WERI-Rb-1 (cell line): ENCODE results near the gene C16orf95.

ENCODE experiments used
- DNase-seq: peaks from one replicate; pipeline ENCODE4 v3.0.0-alpha.2; 2020
- H3K27ac ChIP-seq: fragments of 250-450 bp; sonication (Bioruptor Pico); 2 replicates; pipeline ENCODE4 v1.5.1; 2020; ENCODE audit warnings: mild to moderate bottlenecking, moderate library complexity
- H3K27me3 ChIP-seq: fragments of 250-450 bp; sonication (Bioruptor Pico); 2 replicates; pipeline ENCODE4 v1.5.1; 2021; ENCODE audit warnings: mild to moderate bottlenecking, low read depth, moderate library complexity; ENCODE audit not compliant: insufficient read depth, severe bottlenecking
- H3K36me3 ChIP-seq: fragments of 250-450 bp; sonication (Bioruptor Pico); 2 replicates; pipeline ENCODE4 v1.5.1; 2020; ENCODE audit warnings: mild to moderate bottlenecking, moderate library complexity
- H3K4me3 ChIP-seq: 2 replicates; pipeline ENCODE4 v1.5.1; 2011; ENCODE audit warnings: low read depth, mild to moderate bottlenecking, control low read depth, low read length
- H3K9me3 ChIP-seq: fragments of 250-450 bp; sonication (Bioruptor Pico); 2 replicates; pipeline ENCODE4 v1.5.1; 2021; ENCODE audit warnings: mild to moderate bottlenecking, moderate library complexity; ENCODE audit not compliant: severe bottlenecking
- TF ChIP-seq, protein P1 (sequence below): IDR thresholded peaks from 2 replicates; pipeline ENCODE4 v1.5.1; 2011; ENCODE audit warnings: low read depth, mild to moderate bottlenecking, control low read depth, inconsistent platforms, low read length

Gene C16orf95

DNA sequence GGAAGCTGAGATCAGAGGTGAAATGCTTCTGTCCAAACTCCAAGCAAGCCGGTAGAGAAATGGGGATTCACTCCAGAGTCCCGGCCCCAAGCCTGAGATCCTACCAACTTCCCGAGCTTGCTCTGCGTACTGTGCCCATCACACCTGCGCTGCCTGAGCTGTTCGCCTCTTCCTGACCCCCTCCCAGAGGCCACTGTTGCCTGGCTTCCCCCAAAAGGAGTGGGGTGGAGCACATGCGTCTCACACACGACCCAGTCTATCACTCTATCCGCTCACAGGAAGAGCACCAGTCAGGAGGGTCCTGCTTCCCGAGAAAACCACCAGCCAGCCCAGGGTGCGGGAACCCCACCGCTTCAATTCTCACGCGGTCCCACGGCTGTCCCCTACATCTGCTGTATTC is 13.5 kb upstream of the C16orf95 start:
- Histone ChIP-seq H3K4me3 (no peak overlapping the region), H3K27ac (no peak overlapping the region), H3K9me3 (no peaks in the 10 kb centered on the region), H3K27me3 (no peaks in the 10 kb centered on the region), H3K36me3 (peaks cover 21% of the 10 kb centered on the region)
- TF ChIP-seq, protein P1, sequence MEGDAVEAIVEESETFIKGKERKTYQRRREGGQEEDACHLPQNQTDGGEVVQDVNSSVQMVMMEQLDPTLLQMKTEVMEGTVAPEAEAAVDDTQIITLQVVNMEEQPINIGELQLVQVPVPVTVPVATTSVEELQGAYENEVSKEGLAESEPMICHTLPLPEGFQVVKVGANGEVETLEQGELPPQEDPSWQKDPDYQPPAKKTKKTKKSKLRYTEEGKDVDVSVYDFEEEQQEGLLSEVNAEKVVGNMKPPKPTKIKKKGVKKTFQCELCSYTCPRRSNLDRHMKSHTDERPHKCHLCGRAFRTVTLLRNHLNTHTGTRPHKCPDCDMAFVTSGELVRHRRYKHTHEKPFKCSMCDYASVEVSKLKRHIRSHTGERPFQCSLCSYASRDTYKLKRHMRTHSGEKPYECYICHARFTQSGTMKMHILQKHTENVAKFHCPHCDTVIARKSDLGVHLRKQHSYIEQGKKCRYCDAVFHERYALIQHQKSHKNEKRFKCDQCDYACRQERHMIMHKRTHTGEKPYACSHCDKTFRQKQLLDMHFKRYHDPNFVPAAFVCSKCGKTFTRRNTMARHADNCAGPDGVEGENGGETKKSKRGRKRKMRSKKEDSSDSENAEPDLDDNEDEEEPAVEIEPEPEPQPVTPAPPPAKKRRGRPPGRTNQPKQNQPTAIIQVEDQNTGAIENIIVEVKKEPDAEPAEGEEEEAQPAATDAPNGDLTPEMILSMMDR: no peak
- no peak for DNase-seq

- H3K27me3 ChIP-seq: no peaks in the 10 kb centered on the region
- no peak for DNase-seq
- TF ChIP-seq, protein P1: no peak
- H3K4me3 ChIP-seq: no peak overlapping the region
- no peaks in the 10 kb centered on the region for H3K9me3 ChIP-seq
- peaks cover 21% of the 10 kb centered on the region for H3K36me3 ChIP-seq
- no peak overlapping the region for H3K27ac ChIP-seq
Observed at GRCh38 chr16:87330257-87330624, 13.0 kb upstream of the C16orf95 start.

DNA sequence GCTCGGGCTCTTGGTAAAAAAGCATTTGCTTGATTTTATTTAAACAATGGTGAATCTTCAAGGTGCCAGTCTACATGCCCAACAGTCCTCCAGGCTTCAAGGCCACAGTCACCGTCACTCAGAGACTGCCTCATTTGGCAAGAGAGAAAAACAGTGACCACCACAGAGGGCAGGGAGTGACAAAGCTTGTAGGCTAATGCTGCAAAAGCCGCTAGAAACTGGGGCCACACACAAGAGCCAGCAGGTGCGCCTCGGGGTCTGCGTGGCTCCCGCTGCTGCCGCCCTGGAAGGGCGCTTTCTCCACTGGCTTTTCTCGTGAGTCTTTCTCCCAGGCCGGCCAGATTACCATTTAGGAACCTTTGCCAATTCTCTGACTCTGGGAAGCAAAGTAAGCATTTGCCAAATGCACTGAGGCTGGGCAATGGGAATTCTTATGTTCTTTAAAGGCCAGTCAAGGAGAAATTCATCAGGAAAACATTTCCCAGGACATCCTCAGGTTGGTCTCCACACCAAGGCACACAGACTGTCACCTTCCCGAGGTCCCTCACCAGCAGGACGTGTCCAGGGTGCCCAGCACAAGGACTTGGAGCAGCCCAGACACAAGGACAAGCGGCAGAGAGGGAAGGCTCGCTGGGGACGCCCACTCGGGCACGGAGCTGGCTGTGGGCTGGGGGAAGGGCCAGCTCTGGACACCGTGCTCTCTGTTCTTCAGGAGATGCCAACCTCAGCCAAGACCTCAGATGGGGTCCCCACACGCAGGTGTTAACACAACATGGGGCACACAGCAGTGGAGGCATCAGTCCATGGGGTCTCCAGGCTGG is 12.5 kb upstream of the C16orf95 start:
- Histone ChIP-seq H3K9me3 (no peaks in the 10 kb centered on the region), H3K27me3 (no peaks in the 10 kb centered on the region), H3K27ac (no peak overlapping the region), H3K4me3 (no peak overlapping the region), H3K36me3 (peaks cover 18% of the 10 kb centered on the region)
- TF ChIP-seq, protein P1: no peak
- DNase-seq: no peak

DNA sequence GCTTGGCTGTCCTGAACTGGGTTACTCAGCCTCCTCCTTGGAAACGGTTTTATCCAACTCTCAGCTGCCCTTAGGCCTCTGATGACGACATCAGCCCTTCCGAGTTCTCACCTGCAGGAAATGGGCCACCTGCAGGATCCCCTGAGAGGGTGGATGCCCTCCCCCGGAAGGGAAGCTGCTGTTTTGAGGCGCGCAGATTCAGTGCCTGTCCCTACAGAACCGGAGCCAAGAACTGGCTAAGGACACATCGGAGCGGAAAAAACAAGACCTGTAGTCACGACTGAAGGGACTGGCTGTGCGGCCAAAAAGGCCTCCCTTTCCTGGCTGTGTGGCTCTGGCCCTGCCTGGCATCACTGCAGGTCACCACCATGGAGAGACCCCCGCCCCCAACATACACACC is 11.7 kb upstream of the C16orf95 start:
- no peak overlapping the region for H3K27ac ChIP-seq
- H3K27me3 ChIP-seq: no peaks in the 10 kb centered on the region
- TF ChIP-seq, protein P1: no peak
- peaks cover 15% of the 10 kb centered on the region for H3K36me3 ChIP-seq
- DNase-seq: no peak
- H3K4me3 ChIP-seq: no peak overlapping the region
- H3K9me3 ChIP-seq: no peaks in the 10 kb centered on the region

GRCh38 chr16:87327798-87328495 is 10.8 kb upstream of the C16orf95 start:
- H3K36me3 ChIP-seq: peaks cover 15% of the 10 kb centered on the region

More at GRCh38 chr16:87327798-87328495, 10.8 kb upstream of the C16orf95 start:
- Histone ChIP-seq H3K9me3 (no peaks in the 10 kb centered on the region), H3K4me3 (no peak overlapping the region), H3K27me3 (no peaks in the 10 kb centered on the region), H3K27ac (no peak overlapping the region)
- TF ChIP-seq, protein P1: no peak
- no peak for DNase-seq
